COLO829 (cell line): ENCODE results near the gene ACAA1.
"Not testable (repeated sequence)": the region's sequence is repeated elsewhere in the genome, so short reads cannot be mapped to it uniquely, and the experiment has no call there.

ENCODE experiments used
- DNase-seq: peaks from one replicate; pipeline ENCODE4 v3.0.0; 2012; ENCODE audit warnings: low spot score

Gene ACAA1, protein sequence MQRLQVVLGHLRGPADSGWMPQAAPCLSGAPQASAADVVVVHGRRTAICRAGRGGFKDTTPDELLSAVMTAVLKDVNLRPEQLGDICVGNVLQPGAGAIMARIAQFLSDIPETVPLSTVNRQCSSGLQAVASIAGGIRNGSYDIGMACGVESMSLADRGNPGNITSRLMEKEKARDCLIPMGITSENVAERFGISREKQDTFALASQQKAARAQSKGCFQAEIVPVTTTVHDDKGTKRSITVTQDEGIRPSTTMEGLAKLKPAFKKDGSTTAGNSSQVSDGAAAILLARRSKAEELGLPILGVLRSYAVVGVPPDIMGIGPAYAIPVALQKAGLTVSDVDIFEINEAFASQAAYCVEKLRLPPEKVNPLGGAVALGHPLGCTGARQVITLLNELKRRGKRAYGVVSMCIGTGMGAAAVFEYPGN

GRCh38 chr3:38136777-38137614 is at the start of gene ACAA1:
ACAA1 (minus strand) TSS chr3:38137127; CDS start chr3:38137035, 92 bp downstream.
- DNase-seq = peak; percentile 99

- DNase-seq = no peak
These were observed 40.3 kb upstream of the ACAA1 start for GRCh38 chr3:38177181-38177580.

- no peak for DNase-seq
These were observed 37.0 kb upstream of the ACAA1 start for GRCh38 chr3:38173834-38174418.

- DNase-seq = no peak
These were observed 34.7 kb upstream of the ACAA1 start for GRCh38 chr3:38171622-38172021.

GRCh38 chr3:38170722-38171121 is 33.8 kb upstream of the ACAA1 start:
- DNase-seq = no peak

- DNase-seq = no peak
These were observed 32.0 kb upstream of the ACAA1 start for GRCh38 chr3:38169027-38169317.

DNA sequence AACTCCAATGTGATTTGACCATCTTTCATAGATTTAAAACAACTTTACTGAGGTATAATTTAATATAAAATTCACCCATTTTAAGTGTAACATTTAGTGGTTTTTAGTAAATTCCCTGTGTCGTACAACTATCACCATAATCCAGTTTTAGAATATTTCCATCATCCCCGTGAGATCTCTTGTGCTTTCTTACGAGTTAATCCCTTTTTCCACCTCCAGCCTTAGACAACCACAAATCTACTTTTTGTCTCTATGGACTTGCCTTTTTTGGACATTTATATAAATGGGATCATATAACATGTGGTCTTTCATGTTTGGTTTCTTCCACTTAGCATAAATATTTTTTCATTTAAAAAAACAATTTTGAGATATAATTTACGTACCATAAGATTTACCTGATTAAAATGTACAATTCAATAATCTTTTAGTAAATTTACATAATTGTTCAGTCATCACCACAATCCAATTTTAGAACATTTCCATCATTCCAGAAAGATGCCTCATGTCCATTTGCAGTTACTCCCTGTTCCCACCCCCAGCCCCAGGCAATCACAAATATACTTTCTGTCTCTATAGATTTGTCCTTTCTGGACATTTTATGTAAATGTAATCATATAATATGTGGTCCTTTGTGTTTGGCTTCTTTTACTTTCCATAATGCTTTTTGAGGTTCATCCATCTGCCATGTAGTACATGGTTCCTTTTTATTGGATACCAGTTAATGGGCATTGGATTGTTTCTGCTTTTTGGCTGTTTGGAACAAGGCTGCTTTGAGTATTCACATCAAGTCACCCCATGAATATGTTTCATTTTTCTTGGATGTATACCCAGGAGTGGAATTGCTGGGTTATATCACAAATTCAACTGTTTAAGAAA is 31.5 kb upstream of the ACAA1 start:
- no peak for DNase-seq

DNA sequence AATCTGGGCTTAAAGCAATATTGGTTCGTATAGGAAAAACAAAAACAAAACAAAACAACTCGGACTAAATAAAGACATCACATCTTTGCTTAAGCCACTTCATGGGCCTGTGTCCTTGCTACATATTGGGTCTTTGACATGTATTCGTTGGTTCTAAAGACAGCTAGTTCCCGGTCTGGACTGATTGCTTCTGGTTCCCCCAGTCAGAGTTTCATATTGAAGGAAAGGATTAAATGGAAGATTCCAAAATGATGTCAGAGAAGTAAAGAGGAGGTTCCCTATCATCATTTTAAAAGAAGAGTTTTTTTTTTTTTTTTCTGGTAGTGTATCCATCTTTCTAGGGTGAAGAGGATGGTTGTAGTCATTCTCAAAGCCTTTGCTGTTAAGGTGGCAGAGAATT is 30.7 kb upstream of the ACAA1 start:
- DNase-seq = no peak

DNA sequence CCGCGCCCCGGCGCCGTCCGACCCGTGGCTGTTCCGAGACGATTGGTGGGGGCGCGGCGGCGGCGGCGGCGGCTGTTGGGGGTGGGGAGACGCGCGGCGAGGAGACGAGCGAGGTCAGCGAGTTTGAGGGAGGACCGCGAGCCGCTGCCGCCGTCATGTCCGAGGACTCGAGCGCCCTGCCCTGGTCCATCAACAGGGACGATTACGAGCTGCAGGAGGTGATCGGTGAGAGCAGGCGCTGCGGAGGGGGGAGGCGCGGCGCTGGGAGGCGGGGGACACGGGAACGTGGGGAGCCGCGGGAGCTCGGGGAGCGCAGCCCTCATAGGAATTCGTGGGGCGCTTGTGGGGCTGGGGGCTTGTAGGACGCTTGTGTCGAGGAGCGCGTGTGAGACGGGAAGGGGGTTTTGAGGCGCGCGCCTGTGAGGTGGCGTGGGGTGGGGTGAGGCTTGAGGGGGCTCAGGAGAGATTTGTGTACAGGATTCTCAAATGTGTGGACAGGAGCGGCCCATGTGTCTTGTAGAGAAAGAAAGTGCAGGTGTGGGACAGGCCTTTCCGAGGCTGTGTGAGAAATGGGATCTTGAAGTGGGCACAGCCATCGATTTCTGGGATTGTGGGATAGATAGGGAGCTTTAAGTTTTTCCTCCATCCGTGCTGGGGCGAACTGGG is 28.9 kb upstream of the ACAA1 start:
- peak; percentile 56 for DNase-seq

DNA sequence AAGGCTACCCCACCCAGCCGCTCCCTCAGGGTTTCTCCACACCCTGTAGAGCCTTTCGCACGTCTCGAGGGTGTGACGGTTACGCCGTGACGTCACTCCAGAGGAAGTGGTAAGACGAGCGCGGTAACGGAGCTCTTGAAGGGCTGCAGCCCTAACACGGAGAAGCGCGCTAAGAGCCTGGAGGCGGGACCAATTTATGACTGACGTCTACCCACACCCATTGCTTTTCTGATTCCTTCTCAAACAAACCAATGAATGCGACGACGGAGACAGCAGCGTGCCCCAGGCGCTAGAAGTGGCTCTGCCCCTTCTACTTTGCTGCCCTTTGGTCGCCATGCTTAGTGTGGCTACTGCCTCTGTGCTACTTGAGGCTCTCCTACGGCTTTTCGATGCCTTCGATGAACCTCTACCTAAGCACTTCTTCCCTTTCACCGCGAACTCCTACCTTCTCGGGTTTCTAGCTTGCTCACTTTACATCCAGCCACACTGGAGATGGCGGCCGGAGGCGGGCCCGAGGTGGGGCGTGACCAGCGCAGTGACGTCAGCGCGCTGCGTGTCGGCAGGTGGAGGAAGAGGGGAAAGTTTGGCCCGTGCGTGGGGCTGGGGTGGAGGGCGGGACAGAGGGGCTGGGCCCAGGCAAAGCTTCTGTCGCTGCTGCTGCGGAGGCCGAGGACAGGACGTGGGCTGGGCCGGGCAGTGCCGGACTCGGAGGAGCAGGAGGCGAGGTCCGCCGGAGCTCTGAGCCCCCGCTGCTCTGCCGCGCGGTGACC is 28.2 kb upstream of the ACAA1 start, which contains the start of gene OXSR1:
Gene OXSR1, plus strand, starts transcription at position 586 of the 770 bp plus-strand sequence. CDS start 340 bp downstream, outside the sequence.
- DNase-seq = peak; percentile 100

DNA sequence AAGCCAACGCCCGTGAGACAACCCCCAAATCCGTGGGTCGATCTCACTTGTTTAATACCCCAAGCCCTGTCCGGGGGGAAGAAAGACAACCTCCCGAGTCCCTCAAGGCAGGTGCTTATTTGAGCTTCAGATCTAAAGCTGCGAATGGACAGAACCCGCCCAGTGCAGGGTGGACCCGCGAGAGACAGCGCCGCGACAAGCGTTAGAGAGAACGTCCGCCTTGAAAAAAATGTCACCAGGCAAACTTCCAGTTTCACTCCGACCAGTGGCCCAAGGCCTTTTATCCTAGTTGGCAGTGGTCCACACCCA is 27.7 kb upstream of the ACAA1 start:
- no peak for DNase-seq

DNA sequence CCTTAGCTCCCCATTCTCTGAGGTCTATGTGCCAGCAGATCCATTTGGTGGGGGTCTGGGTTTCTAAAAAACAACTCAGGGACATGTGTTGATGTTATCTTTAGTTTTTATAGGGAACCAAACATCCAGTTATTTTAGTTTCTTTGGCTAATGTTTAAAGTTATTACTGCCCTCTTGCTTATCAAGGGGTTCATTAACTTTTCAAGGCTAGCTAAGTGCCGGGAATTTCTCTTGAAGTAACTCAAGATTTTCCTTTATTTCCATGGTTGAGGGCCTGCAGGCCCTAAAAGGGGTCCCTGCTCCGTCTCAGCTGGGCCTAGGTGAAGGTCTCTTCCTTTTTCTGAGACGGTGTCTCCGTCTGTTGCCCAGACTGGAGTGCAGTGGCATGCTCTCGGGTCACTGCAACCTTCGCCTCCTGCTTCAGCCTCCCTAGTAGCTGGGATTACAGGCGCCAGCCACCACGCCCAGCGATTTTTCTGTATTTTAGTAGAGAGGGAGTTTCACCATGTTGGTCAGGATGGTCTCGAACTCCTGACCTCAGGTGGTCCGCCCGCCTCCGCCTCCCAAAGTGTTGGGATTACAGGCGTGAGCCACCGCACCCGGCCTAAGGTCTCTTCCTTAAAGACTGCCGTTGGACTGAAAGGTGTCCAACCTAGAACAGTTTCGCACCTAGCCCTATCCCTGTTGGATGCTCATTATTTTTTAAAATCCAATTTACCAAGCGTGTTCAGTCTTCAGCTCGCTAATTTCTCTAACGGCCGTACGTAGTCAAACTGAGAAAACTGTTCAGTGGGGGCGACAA is 27.1 kb upstream of the ACAA1 start:
- no peak for DNase-seq

GRCh38 chr3:38163117-38163840 is 26.4 kb upstream of the ACAA1 start:
- no peak for DNase-seq

GRCh38 chr3:38160704-38161103 is 23.8 kb upstream of the ACAA1 start:
- DNase-seq = not testable (repeated sequence)

GRCh38 chr3:38158472-38158871 is 21.5 kb upstream of the ACAA1 start:
- no peak for DNase-seq

DNA sequence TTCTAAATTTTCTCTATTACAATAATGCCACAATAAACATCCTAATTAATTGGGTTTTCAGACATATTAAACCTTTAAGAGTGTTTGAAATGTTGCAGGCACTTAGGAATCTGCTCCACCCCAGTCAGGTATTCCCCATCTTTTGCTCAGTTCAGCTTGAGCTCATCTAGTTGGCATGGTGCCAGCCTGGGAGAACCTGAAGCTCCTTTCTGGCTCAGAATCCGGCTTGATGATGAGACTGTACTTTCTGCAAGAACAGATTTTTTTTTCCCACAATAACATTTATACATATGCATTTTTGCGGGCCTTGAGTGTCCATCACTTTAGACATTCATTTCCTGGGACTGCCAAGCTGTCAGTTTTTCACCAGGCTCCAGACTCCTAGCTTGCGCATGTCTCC is 20.7 kb upstream of the ACAA1 start:
- DNase-seq = no peak

GRCh38 chr3:38157117-38157516 is 20.2 kb upstream of the ACAA1 start:
- DNase-seq = no peak

DNA sequence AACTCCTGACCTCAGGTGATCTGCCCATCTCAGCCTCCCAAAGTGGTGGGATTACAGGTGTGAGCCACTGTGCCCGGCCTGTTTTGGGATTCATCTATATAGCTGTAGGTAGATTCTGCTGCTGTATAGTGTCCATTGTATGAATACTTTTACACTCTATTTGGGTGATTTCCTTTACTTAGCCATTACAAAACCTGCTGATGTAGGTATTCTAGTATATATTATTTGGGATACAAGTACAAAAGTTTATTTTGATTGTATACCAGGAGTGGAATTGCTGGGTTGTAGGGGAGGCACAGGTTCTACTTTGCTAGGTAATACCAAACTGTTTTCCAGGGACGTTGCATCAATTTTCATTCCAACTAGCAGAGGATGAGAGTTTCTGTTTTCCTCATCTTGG is 18.9 kb upstream of the ACAA1 start:
- DNase-seq = no peak

DNA sequence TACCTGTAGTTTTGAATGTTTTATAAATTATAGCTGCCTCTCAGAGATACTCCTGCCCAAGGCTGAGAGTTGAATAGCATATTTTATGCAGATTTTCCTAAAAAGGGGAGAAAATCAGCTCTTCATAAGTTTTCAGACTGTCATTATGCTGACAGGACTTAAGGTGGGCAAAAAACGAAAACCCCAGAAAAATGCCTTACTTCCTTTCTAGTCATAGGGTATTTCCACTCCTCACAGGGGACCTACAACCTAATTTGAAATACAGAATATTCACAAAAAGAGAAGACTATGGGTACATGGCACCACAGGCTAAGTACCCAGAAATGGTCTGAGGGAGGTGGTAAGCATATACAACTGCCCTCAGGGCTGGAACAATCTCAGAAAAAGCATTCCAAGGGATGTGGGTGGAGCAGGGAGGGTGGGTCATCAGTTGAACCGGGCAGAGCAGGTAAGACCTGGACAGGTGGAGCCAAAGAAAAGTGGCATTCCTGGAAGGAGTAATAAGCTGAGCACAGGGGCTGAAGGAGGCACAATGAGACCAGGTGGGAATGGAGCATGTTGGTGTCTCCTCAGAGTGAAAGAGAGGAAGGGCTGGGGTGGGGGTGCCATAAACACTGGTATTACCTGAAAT is 17.8 kb upstream of the ACAA1 start:
- no peak for DNase-seq
